NCI-H460 (cell line): Measurements from ENCODE around the gene KLK2. TPM values are rescaled to one million over a fixed set of nuclear protein-coding genes. Genes with fewer than 3 reads are reported as not detected.
"Not testable (repeated sequence)": the region's sequence is repeated elsewhere in the genome, so short reads cannot be mapped to it uniquely, and the experiment has no call there.

Source experiments
- DNase-seq: peaks from one replicate; pipeline ENCODE4 v3.0.0-alpha.2; 2016; ENCODE audit warnings: low read depth; ENCODE audit errors: extremely low read depth
- total RNA-seq: library from RNA; depleted of rRNA; stranded (reverse); fragments of >200 nt; shearing (Covaris generic); gene quantifications from 2 replicates; pipeline ENCODE4 v1.2.3, GENCODE V29; 2014

KLK2 gene
- total RNA-seq, 1 experiment from 2014 or later, result not detected

GRCh38 chr19:50891253-50891625 is 18.0 kb downstream of the KLK2 start:
- DNase-seq, result no peak

DNA sequence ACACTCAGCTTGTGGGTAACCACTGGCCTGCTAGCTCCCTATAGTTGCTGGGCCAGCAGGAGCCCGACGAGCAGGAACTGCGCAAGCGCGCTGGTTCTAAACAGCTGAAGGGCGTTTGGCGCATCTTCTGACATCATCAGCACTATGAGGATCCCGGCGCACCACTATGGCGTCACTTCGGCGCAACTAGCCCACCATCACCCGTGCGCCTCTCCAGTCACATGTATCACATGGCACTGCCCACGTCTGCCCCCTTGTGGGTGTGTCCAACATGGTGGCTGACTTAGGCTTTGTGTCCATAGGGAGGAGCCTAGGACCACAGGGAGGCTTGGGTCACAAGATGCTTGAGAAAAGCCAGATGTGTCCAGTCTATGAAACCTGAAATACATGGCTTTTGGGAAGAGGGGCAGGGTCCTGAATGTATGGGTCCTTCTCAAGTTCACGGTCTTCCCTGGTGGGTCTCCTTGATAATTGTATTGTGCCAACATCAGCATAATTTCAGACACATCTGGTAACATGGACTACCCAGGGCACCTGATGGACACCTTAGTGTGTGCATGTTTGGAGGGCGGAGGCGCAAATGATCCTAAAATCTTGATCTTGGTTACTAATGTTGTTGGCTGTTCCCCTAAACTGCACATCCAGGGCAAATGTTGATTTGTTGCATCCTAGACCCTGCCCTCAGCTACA is 20.0 kb downstream of the KLK2 start:
- DNase-seq, result no peak

DNA sequence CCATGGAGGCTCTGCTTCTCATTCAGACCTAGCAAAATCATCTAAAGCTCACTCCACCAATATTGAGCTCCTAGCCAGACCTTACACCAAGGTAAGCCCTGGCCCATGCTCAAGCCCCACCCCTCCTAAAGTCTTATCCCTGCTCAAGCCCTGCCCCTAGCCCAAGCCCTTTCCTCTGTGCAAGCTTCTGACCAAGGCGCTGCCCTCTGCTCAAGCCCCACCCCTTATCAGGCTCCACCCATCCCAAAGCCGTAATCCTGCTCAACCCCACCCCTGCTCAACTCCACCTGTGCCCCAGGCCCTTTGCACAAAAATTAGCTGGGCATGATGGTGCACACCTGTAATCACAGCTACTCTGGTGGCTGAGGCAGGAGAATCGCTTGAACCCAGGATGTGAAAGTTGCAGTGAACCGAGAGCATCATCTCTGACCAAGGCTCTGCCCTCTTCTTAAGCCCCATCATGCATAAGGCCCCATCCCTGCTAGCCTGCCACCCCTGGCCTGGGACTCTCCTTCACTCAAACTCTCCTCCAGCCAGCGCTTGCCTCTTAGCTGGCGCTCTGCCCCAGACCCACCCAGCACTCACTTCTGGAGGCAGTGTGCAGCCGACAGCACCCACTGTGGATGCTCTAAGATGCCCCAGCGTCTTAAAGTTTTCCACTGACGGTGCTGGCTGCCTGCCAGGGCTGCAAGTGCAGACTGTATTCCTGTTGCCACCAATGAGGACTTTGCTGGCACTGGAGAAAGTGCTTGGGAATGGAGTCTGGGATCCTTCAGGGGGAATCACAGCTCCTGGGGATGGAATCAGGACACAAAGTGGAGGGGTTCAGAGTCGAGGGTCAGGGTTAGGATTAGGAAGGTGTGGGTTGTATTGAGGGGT is 21.5 kb downstream of the KLK2 start:
- no peak for DNase-seq

GRCh38 chr19:50896089-50896590 is 22.9 kb downstream of the KLK2 start:
- not testable (repeated sequence) for DNase-seq

GRCh38 chr19:50896591-50897190 is 23.5 kb downstream of the KLK2 start:
- DNase-seq, result no peak

DNA sequence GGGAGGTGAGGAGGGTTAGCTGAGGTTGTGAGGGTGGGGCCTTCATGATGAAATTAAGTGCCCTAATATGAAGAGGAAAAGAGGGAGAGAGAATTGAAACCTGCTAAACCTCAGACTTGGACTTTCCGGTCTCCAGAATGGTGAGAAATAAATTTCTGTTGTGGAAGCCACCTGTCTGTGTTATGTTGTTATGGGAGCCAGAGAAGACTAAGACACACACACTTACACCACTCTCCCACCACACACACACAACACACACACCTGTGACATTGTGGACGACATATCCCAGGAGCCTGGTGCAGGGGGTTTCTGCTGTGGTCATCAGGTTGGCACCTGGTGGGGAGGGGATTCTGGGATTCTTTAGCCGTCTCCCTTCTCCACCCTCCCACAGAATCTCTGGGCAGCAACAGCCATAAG is 24.0 kb downstream of the KLK2 start:
- no peak for DNase-seq

DNA sequence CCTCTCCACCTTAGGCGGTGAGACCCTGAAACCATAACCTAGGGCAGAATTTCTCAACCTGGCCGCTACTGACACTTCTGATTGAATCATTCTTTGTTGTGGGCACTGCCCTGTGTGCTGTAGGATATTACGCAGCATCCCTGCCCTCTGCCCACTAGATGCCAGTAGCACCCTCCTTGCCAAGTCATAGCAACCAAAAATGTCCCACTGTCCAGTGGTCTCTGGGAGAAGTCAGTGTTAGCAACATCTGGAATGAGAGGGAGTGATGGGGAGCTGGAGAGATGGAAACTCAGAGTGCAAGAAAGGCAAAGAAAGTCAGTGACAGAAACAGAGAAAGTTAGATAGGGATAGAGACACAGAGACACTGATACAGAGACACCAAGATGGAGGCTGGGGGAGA is 24.4 kb downstream of the KLK2 start:
- no peak for DNase-seq

DNA sequence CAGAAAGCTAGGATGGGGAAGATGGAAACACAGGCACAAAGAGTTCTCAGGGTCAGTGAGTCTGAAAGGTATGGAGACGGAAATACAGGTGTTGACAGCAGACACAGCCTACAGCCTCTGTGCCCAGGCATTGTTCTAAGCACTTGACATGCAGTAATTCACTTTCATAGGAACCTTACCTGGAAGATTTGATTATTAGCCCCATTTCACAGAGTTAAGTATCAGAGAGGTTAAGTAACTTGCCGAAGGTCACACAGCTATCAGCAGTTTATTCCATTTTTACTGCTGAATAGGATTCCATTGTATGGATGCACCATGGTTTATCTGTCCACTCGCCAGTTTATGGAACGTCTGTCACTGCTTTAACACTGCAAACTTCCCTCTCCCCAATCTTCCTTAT is 24.8 kb downstream of the KLK2 start:
- no peak for DNase-seq

GRCh38 chr19:50899569-50899968 is 26.3 kb downstream of the KLK2 start:
- no peak for DNase-seq

DNA sequence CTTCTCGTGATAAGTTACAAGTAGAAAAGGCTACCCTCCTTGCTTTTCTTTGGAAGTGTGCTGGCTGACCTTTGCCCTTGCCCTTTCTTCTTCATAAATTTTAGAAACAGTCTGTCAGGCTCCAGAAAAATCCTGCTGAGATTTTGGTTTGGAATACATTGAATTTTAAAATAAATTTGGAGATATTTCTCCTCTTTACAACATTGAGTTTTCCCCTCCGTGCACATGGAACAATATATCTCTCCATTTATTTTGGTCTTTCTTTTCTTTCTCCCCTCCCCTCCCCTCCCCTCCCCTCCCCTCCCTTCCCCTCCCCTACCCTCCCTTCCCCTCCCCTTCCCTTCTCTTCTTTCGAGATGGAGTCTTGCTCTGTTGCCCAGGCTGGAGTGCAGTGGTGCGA is 29.4 kb downstream of the KLK2 start:
- no peak for DNase-seq

DNA sequence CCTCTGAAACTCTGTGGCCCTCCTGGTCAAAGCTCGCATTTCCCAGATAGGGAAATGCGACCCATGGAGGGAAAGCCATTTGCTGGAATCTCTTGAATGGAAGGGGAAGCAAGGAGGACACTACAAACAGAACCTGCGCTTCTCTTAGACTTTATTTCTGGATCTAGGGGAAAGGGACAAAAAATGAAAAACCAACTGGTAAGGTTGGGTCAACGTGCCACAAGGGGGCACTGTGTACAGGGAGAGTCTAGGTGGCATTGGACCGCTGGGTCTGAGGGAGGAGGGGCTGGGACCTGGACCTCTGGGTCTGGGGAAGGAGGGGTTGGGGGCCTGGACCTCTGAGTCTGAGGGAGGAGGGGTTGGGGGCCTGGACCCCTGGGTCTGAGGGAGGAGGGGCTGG is 33.0 kb downstream of the KLK2 start:
- no peak for DNase-seq

- no peak for DNase-seq
Observed at GRCh38 chr19:50908336-50908735, 35.1 kb downstream of the KLK2 start.

DNA sequence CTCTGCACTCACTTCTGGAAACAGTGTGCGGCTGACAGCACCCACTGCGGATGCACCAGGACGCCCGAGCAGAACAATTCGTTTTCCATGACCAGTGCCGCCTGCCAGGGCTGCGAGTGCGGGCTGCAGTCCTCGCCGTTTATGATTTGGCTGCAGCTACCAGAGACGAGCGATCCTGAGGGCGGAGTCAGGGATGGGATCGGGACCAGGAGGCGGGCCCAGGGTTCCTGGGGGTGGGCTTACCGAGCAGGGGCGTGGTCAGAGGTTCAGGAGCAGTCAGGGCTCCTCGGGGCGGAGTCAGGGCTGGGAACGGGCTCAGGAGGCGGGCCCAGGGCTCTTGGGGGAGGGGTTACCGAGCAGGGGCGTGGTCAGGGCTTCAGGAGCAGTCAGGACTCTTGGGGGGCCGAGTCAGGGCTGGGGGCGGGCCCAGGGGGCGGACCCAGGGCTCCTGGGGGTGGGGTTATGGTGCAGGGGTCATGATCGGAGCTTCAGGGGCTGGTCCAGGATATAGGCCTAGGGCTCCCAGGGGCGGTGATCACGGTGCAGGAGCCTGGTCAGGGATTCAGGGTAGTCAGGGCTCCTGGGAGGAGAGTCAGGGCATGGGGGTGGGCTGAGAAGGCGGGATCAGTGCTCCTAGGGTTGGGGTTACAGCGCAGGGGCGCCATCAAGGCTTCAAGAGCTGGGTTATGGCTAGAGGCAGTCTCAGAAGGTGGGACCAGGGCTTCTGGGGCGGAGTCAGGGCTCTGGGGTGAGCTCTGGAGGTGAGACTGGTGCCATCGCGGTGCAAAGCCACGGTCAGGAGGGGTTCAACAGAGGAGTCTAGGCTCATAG is 36.2 kb downstream of the KLK2 start:
- peak; percentile 43 for DNase-seq

DNA sequence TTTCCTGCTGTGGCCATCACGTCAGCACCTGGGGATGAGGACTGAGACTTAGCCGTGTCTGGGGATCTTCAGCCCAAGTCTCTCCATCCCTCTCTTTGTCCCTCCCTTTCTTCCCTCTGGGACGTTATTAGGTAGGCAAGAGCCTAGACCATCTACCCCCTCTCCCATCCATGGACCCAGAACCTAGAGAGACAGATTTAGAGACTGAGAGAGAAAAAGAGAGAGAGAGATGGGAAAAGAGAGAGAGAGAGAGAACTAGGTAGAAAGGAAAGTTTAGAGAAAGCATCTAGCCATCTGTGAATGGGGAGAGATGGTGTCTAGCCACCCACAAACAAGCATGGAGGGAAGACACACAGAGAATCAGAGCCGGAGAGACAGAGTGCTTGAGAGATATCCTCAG is 37.5 kb downstream of the KLK2 start:
- DNase-seq, result no peak

DNA sequence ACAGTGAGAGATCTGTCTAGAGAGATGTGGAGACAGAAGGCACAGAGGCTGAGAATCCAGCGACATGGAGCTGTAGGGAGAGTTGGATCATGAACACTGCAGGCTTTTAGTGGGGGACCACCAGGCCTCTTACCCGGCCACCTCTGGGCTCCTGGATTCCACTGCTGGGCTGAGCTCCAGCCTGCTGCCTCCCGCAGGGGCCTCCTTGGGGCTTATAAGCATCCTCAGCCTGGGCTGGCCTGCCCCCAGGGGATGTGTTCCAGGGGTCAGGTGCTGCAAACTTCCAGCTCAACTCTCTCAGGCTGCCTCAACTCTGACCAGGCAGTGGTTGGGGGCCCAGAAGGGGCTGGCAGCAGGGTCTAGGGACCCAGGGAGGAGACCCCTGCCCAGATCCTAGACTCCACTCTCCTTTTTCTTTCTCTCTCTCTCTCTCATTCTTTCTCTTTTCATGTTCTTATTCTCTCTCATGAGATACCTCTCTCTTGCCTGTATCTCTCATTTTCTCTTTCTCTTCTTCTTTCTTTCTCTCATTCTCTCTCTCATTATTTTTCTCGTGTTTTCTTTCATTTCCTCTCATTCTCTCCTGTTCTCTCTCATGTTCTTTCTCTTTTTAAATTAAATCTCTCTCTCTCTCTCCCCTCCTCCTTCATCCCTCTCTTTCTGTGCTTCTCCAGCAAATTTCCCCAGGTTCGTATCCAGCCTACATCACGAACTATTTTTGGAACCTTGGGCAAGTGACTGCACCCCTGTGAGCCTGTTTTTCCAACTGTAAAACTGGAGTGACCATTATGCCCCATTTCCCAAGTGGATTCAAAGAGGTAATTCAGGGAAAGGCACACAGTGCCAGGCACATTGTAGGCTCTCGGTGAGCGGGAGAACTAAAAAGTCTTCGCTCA is 38.2 kb downstream of the KLK2 start, which contains the start of gene KLK4:
Gene KLK4 (minus strand): TSS at position 190 of the 896 bp plus-strand sequence. CDS start 657 bp downstream, outside the sequence.
- DNase-seq, result no peak

DNA sequence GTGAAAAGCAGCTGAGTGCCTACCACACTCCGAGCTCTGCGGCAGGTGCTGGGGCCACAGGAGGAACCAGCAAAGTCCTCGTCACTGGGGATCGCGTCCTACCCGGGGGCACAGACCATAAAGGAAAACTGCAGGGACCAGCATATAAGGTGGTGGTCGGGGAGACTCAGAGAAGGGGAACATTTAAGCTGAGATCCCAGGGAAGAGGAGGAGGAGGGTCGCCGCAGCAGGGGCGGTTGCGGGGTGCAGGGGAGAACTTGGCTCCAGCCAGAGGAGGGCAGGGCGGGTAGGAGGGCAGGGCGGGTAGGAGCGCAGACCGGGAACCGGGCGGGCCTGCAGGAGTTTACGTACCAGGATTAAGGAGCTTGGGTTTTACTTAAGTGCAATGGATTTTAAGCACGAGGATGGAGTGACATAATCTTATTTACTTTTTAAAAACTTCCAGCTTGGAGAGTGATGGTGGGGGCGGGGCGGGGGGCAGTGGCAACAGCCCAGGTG is 38.9 kb downstream of the KLK2 start:
- DNase-seq, result no peak

- DNase-seq, result no peak
Observed at GRCh38 chr19:50912727-50913716, 39.8 kb downstream of the KLK2 start.

DNA sequence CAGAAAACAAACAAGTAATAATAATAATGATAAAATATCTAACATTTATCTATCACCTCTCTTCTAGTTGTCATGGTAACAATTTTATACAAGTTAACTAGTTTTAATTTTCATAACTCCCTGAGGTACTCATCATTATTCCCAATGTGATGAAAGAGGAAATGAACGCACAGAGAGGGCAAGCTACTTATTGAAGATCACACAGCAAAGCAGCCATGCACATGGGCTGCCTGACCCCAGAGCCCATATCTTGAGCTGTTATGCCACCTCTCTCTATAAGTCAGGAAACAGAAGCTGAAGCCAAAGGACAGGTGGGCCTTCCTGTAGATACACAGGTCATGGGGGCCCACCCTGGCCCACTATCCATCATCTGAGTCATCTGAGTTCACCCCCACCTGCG is 42.8 kb downstream of the KLK2 start:
- DNase-seq, result no peak
